Activated naive CD8-positive, alpha-beta T cell treated with anti-CD3 and anti-CD28 coated beads, Interleukin-2, amount 10 ng/mL, durations not matched to agents 7 days and 5 days (primary cell): ENCODE results near the gene ERFL. TPM values are rescaled to one million over a fixed set of nuclear protein-coding genes. Genes with fewer than 3 reads are reported as not detected.

ENCODE experiments used
- ATAC-seq: fragments of 150-1000 bp; cut with Tn5 transposase; one replicate; pipeline ENCODE4 v1.10.0; 2021; ENCODE audit warnings: low read depth, moderate library complexity
- POLR2A ChIA-PET: fragments of 350-600 bp; sonication (Branson Sonifier 250); formaldehyde crosslinking; loops from one replicate; lab custom pipeline; 2021; ENCODE audit warnings: antibody characterized with exemption; lab: Charles Lee
- DNase-seq: peaks from one replicate; pipeline ENCODE4 v3.0.0; 2021
- H3K27ac Mint-ChIP-seq: one replicate; pipeline ENCODE4 v1.8.0; 2022; ENCODE audit warnings: mild to moderate bottlenecking, mixed read lengths
- H3K27me3 Mint-ChIP-seq: one replicate; pipeline ENCODE4 v1.8.0; 2022; ENCODE audit warnings: mild to moderate bottlenecking, moderate library complexity, mixed read lengths
- H3K36me3 Mint-ChIP-seq: one replicate; pipeline ENCODE4 v1.8.0; 2021; ENCODE audit warnings: mild to moderate bottlenecking, mixed read lengths
- H3K4me1 Mint-ChIP-seq: one replicate; pipeline ENCODE4 v1.8.0; 2021; ENCODE audit warnings: mixed read lengths
- H3K4me3 Mint-ChIP-seq: one replicate; pipeline ENCODE4 v1.8.0; 2022; ENCODE audit warnings: mild to moderate bottlenecking, moderate library complexity, mixed read lengths
- H3K9me3 Mint-ChIP-seq: one replicate; pipeline ENCODE4 v1.8.0; 2021; ENCODE audit warnings: mixed read lengths
- total RNA-seq, 2 experiments: library from RNA; stranded (reverse); gene quantifications; one replicate each; pipeline ENCODE4 v1.2.3, GENCODE V29; 2021

The ERFL gene
- total RNA-seq, 2 experiments from 2014 or later, result 4.3 to 4.5 TPM

DNA sequence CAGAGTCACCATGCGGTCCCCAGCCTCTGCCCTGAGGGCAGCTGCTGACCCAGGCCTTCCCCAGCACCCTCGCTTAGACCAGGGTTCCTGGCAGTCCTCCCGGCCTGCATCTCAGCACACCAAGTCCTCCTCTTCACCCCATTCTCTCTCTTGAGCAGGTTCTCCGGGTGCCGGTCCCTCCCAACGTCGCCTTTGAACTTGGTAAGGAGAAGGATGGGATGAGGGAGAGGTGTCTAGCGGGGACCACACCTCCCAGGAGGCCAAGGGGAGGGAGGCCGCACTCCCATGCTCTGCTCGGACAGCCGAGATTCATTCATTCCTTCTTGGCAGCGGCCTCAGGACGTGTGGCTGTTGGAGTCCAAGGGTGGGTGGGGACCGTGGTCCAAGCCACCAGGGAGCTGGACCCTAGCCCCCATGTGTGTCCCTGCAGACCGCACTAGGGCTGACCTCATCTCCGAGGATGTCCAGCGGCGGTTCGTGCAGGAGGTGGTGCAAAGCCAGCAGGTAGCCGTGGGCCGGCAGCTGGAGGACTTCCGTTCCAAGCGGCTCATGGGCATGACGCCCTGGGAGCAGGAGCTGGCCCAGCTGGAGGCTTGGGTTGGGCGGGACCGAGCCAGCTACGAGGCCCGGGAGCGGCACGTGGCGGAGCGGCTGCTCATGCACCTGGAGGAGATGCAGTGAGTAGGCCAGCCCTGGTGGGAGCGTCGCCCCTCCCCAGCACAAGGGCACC is 35.9 kb downstream of the ERFL start:
- DNase-seq, result no peak
- no peak for ATAC-seq
- H3K36me3 Mint-ChIP-seq, result peaks cover 34% of the 10 kb centered on the region
- POLR2A ChIA-PET, result interaction anchor here (0.7 to 12.0 kb wide), 10 partner anchors 8 to 32 kb away, joined by 3 to 314 read pairs (median 4); partner anchors contain the start of genes CD79A and RPS19
- H3K27ac Mint-ChIP-seq, result peak overlapping the region; percentile 61
- no peak overlapping the region for H3K4me3 Mint-ChIP-seq
- H3K27me3 Mint-ChIP-seq, result no peaks in the 10 kb centered on the region
- no peaks in the 10 kb centered on the region for H3K9me3 Mint-ChIP-seq
- peaks cover 43% of the 10 kb centered on the region for H3K4me1 Mint-ChIP-seq

GRCh38 chr19:41890936-41891335 is 37.3 kb downstream of the ERFL start:
- POLR2A ChIA-PET, result interaction anchor here (0.6 to 12.0 kb wide), 9 partner anchors 8 to 117 kb away, joined by 3 to 314 read pairs (median 4); partner anchors contain the start of genes CD79A, ERFL and RPS19
- ATAC-seq (no peak), DNase-seq (no peak)
- Mint-ChIP-seq H3K9me3 (no peaks in the 10 kb centered on the region), H3K4me3 (no peak overlapping the region), H3K27ac (no peak overlapping the region), H3K36me3 (peaks cover 43% of the 10 kb centered on the region), H3K27me3 (no peaks in the 10 kb centered on the region), H3K4me1 (peaks cover 54% of the 10 kb centered on the region)

GRCh38 chr19:41889896-41890295 is 38.4 kb downstream of the ERFL start:
- Mint-ChIP-seq H3K36me3 (peaks cover 46% of the 10 kb centered on the region), H3K4me1 (peaks cover 53% of the 10 kb centered on the region), H3K4me3 (peak overlapping the region; percentile 91), H3K27me3 (no peaks in the 10 kb centered on the region), H3K27ac (peak overlapping the region; percentile 95), H3K9me3 (no peaks in the 10 kb centered on the region)
- DNase-seq (no peak), ATAC-seq (no peak)
- POLR2A ChIA-PET, result interaction anchor here (0.6 to 12.0 kb wide), 6 partner anchors 12 to 30 kb away, joined by 4 to 314 read pairs (median 22); partner anchors contain the start of genes CD79A and RPS19

DNA sequence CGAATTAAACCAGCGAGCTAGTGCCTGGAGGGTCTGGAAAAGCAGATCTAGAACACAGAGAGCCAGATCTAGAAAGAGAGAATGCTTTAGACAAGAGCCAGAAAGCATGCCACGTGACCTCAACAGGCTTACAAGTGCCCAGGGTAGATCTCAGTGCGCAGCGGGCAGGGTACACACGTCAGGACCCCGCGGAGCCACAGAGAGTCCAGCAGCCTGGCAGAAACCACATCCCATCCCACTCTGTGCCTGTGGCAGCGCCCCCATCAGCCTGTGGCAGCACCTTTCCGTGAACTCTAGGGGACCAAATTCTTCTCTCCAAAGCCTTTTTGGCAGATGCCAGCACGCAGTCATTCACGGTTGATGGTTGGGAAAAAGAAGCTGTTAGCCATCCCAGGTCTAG is 39.3 kb downstream of the ERFL start:
- Mint-ChIP-seq H3K27me3 (no peaks in the 10 kb centered on the region), H3K4me1 (peaks cover 52% of the 10 kb centered on the region), H3K27ac (peak overlapping the region; percentile 95), H3K36me3 (peaks cover 48% of the 10 kb centered on the region), H3K9me3 (no peaks in the 10 kb centered on the region), H3K4me3 (peak overlapping the region; percentile 91)
- DNase-seq, result no peak
- POLR2A ChIA-PET, result interaction anchor here (0.6 to 12.0 kb wide), 8 partner anchors 9 to 496 kb away, joined by 3 to 314 read pairs (median 12); partner anchors contain the start of genes CD79A and RPS19
- ATAC-seq, result no peak

GRCh38 chr19:41887711-41888382 is 40.4 kb downstream of the ERFL start:
- DNase-seq (peak; percentile 84), ATAC-seq (peak; percentile 37)
- H3K4me1 Mint-ChIP-seq, result peaks cover 48% of the 10 kb centered on the region
- H3K4me3 Mint-ChIP-seq, result peak overlapping the region; percentile 91
- no peaks in the 10 kb centered on the region for H3K27me3 Mint-ChIP-seq
- H3K9me3 Mint-ChIP-seq, result no peaks in the 10 kb centered on the region
- H3K27ac Mint-ChIP-seq, result peak overlapping the region; percentile 95
- POLR2A ChIA-PET, result interaction anchor here (0.6 to 12.0 kb wide), 17 partner anchors 8 to 625 kb away, joined by 3 to 314 read pairs (median 4); partner anchors contain the start of genes CD79A and RPS19
- peaks cover 48% of the 10 kb centered on the region for H3K36me3 Mint-ChIP-seq

DNA sequence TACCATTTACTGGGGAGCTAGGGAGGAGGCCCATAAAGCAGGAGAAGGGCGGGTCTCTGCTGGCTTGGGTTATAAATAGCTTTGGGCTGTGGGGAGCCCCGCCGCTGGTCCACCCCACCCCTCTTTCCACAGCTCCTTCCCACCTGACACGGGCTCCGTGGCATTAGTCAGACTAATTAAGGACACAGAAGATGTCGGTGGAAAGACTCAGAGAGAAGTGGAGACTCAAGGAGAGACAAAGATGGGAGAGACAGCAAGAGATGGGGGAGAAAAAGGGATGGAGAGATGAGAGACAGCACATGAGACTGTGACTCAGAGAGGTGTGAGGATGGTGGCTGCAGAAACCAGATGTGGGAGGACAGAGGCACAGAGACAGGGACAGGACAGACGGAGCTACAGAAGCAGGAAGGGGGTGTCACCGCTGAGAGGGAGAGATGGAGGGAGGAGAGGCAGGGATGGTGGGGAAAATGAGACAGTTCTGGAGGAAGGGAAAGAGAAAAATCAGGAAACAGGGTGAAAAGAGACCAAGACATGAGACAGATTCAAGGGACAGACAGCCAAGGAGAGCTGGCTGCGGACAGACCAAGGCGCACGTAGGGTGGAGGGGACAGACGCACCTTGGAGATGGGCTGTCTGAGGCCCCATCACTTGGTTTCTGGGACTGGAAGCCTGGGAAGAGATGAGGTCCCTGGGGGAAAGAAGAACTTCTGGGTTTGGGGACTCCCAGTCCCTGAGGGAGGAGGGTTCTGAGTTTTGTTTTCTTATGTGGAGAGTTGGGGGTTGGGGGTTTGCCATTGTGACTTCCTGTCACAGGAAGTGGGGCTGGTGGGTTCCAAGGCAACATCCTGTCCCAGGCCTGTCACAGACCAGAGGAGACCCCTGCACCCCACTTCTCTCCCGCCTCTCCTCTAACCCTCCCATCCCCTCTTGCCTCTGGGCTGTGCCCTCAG is 41.2 kb downstream of the ERFL start:
- Mint-ChIP-seq H3K27me3 (no peaks in the 10 kb centered on the region), H3K27ac (peak overlapping the region; percentile 95), H3K4me3 (peak overlapping the region; percentile 91), H3K36me3 (peaks cover 50% of the 10 kb centered on the region), H3K9me3 (no peaks in the 10 kb centered on the region), H3K4me1 (peaks cover 53% of the 10 kb centered on the region)
- ATAC-seq (peak; percentile 32), DNase-seq (no peak)
- POLR2A ChIA-PET, result interaction anchor here (0.7 to 12.0 kb wide), 20 partner anchors 8 to 624 kb away, joined by 3 to 314 read pairs (median 4); partner anchors contain the start of genes CD79A, ERFL, RABAC1 and RPS19

GRCh38 chr19:41883821-41884733 is 44.2 kb downstream of the ERFL start:
- POLR2A ChIA-PET, result interaction anchor here (0.6 to 12.0 kb wide), 19 partner anchors 8 to 1106 kb away, joined by 3 to 314 read pairs (median 4); partner anchors contain the start of genes CD79A, ERFL, RAB4B and RPS19
- peak; percentile 81 for ATAC-seq
- Mint-ChIP-seq H3K9me3 (no peaks in the 10 kb centered on the region), H3K4me3 (peak overlapping the region; percentile 91), H3K36me3 (peaks cover 37% of the 10 kb centered on the region), H3K27ac (peak overlapping the region; percentile 95), H3K4me1 (peaks cover 48% of the 10 kb centered on the region), H3K27me3 (no peaks in the 10 kb centered on the region)
- DNase-seq, result peak; percentile 93

DNA sequence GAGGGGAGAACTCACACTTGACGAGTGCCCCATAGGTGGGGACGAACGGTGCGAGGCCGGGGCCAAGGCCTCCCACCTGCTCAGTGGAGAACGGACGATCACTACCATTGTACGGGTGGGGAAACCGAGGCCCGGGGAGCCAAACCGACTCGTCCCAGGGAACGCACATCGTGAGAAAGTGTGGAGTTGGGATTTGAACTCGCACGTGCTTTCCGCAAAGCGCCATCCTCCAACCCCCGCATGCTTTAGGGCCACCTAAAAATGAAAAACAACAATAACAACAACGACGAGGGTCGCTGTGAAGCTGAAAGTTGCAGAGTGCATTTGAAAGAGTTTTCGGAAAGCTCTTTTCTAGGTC is 44.8 kb downstream of the ERFL start:
- peak overlapping the region; percentile 91 for H3K4me3 Mint-ChIP-seq
- H3K36me3 Mint-ChIP-seq, result peaks cover 33% of the 10 kb centered on the region
- H3K9me3 Mint-ChIP-seq, result no peaks in the 10 kb centered on the region

DNA sequence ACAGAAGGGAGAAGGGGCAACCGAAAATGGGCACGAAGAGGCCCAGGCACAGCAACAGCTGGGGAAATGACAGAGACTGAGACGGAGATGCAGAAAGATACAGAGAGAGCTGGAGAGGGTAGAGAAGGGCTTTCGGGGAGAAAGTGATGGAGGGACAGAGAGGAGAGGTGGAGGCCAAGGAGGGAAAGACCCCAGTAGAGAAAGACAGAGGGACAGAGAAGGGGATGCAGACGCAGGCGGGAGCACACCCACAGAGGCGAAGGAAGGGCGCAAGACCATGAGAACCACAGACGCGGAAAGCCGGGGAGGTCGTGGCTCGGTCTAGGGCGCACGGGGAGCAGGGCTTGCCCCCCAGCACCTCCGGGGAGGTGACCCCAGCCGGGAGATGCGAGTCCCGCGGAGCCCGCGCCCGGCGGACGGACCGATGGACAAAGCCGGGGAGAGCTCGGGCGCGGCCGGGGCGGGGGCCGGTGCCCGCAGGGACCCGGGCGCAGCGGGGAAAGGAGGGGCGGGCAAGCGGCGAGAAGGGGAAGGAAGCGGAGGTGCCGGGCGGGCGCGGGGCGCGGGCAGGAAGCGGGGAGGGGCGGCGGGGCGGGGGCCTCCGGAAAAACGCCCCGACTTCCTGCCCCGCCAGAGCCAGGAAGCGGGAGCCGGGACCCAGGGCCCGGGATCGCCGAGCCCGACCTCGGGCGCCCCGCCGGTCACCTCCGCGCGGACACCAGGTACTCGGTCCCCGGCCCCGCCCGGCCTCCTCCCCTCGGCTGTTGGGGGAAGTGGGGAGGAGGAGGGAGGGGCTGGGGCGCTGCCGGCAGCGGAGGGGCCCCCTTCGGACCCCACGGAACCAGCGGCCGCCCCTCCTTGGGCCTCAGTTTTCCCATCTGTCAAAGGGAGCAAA is 45.4 kb downstream of the ERFL start, which contains the start of gene ARHGEF1:
TSS of gene ARHGEF1 (plus strand) at position 617 of the 895 bp plus-strand sequence. CDS start 4,899 bp downstream, outside the sequence.
- Mint-ChIP-seq H3K27ac (peak within 1 kb of the TSS; percentile 97), H3K4me3 (peak within 1 kb of the TSS; percentile 97), H3K4me1 (peaks cover 49% of the 10 kb centered on the region), H3K9me3 (no peaks in the 10 kb centered on the region), H3K36me3 (peaks cover 27% of the 10 kb centered on the region), H3K27me3 (no peaks in the 10 kb centered on the region)
- ATAC-seq, result no peak
- DNase-seq, result peak; percentile 82
- POLR2A ChIA-PET, result interaction anchor here (0.9 to 12.0 kb wide), 10 partner anchors 9 to 63 kb away, joined by 3 to 314 read pairs (median 6); partner anchors contain the start of genes CD79A and RPS19

More for the DNA sequence above, 44.8 kb downstream of the ERFL start:
- ATAC-seq, result no peak
- Mint-ChIP-seq H3K27me3 (no peaks in the 10 kb centered on the region), H3K27ac (peak overlapping the region; percentile 95), H3K4me1 (peaks cover 49% of the 10 kb centered on the region)
- DNase-seq, result no peak
- POLR2A ChIA-PET, result interaction anchor here (0.9 to 12.0 kb wide), 10 partner anchors 9 to 62 kb away, joined by 3 to 314 read pairs (median 6); partner anchors contain the start of genes CD79A and RPS19

DNA sequence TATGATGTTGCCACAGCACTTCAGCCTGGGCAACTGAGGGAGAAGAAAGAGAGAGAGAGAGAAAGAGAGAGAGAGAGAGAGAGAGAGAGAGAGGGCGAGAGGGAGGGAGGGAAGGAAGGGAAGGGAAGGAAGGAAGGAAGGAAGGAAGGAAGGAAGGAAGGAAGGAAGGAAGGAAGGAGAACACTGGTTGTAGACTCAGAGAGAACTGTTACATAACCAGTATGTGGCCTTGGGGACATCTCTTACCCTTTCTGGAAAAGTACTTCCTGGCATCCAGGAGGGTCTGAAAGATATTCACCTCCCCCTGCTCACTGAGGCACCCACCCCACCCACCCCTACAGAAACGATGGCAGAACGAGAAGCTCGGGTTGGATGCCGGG is 47.9 kb downstream of the ERFL start:
- POLR2A ChIA-PET, result no interaction called here
- H3K4me1 Mint-ChIP-seq, result peaks cover 56% of the 10 kb centered on the region
- H3K27me3 Mint-ChIP-seq, result no peaks in the 10 kb centered on the region
- no peak for ATAC-seq
- H3K36me3 Mint-ChIP-seq, result peaks cover 14% of the 10 kb centered on the region
- H3K9me3 Mint-ChIP-seq, result no peaks in the 10 kb centered on the region
- DNase-seq, result no peak
- H3K27ac Mint-ChIP-seq, result peak overlapping the region; percentile 77
- no peak overlapping the region for H3K4me3 Mint-ChIP-seq
